Endodermal cell (in vitro differentiated cells): ENCODE results near the gene NBEAL1. TPM values are rescaled to one million over a fixed set of nuclear protein-coding genes. Genes with fewer than 3 reads are reported as not detected.
"Not testable (repeated sequence)": the region's sequence is repeated elsewhere in the genome, so short reads cannot be mapped to it uniquely, and the experiment has no call there.

Experiments
- DNase-seq: peaks from one replicate; pipeline ENCODE4 v3.0.0-alpha.2; 2017
- H3K27ac ChIP-seq: 2 replicates; pipeline ENCODE4 v1.5.1; 2013; ENCODE audit warnings: mild to moderate bottlenecking, low read depth, low read length, moderate library complexity
- H3K27me3 ChIP-seq: 2 replicates; pipeline ENCODE4 v1.6.1; 2013; ENCODE audit warnings: mild to moderate bottlenecking, low read length, moderate library complexity; ENCODE audit not compliant: insufficient read depth, control insufficient read depth, poor library complexity, severe bottlenecking
- H3K36me3 ChIP-seq: 2 replicates; pipeline ENCODE4 v1.7.0; 2013; ENCODE audit warnings: mild to moderate bottlenecking, low read length, moderate library complexity; ENCODE audit not compliant: control insufficient read depth, insufficient read depth
- H3K4me1 ChIP-seq: one replicate; pipeline ENCODE4 v1.7.0; 2013; ENCODE audit warnings: low read length; ENCODE audit not compliant: control insufficient read depth, insufficient read depth
- H3K4me3 ChIP-seq: 2 replicates; pipeline ENCODE4 v1.5.1; 2013; ENCODE audit warnings: mild to moderate bottlenecking, low read length, moderate library complexity
- H3K9ac ChIP-seq: 2 replicates; pipeline ENCODE4 v1.6.1; 2013; ENCODE audit warnings: mild to moderate bottlenecking, low read length, moderate library complexity; ENCODE audit not compliant: poor library complexity, severe bottlenecking; ENCODE audit errors: extremely low read depth
- H3K9me3 ChIP-seq: 2 replicates; pipeline ENCODE4 v1.6.1; 2013; ENCODE audit warnings: mild to moderate bottlenecking, low read length, moderate library complexity; ENCODE audit not compliant: control insufficient read depth
- H3K27ac Mint-ChIP-seq: 2 replicates; pipeline ENCODE4 v1.8.0; 2020; ENCODE audit warnings: mixed read lengths
- H3K27me3 Mint-ChIP-seq: 2 replicates; pipeline ENCODE4 v1.8.0; 2021; ENCODE audit warnings: mild to moderate bottlenecking, mixed read lengths; ENCODE audit not compliant: insufficient read depth
- H3K36me3 Mint-ChIP-seq: 2 replicates; pipeline ENCODE4 v1.8.0; 2020; ENCODE audit warnings: low read depth, mixed read lengths
- H3K4me1 Mint-ChIP-seq: 2 replicates; pipeline ENCODE4 v1.8.0; 2020; ENCODE audit warnings: mixed read lengths
- H3K4me3 Mint-ChIP-seq: 2 replicates; pipeline ENCODE4 v1.8.0; 2020; ENCODE audit warnings: mild to moderate bottlenecking, moderate library complexity, mixed read lengths
- H3K9me3 Mint-ChIP-seq: 2 replicates; pipeline ENCODE4 v1.8.0; 2020; ENCODE audit warnings: mild to moderate bottlenecking, mixed read lengths
- WGBS, 2 experiments: methylation state at CpG; one replicate each; pipeline versions ENCODE4 v1.1.5 to v1.1.7; 2013; ENCODE audit warnings: missing lambda C conversion rate in 2 of 2, mixed read lengths in 1 of 2; ENCODE audit not compliant: insufficient coverage in 1 of 2, insufficient read length in 1 of 2; 5-methylcytosine and 5-hydroxymethylcytosine counted together
- total RNA-seq, 2 donors: library from RNA; stranded (reverse); fragmentation: NEBNext Ultra II Directional in 1 of 2; extraction: Animal tissue kit (Norgen Biotek cat#: 25700) in 1 of 2; gene quantifications; 2 replicates in 1 of 2; 3 replicates in 1 of 2; pipeline ENCODE4 v1.2.1, GENCODE V29; 2021
- TF ChIP-seq, protein P1 (sequence below): fragments of 200-600 bp; sonication (generic); conservative IDR thresholded peaks from 2 replicates; pipeline ENCODE4 v1.5.0; 2021; ENCODE audit warnings: antibody characterized with exemption, mild to moderate bottlenecking

NBEAL1 gene
- total RNA-seq, 2 donors from 2014 or later = 18.2 to 20.1 TPM

- no peaks in the 10 kb centered on the region for H3K4me1 Mint-ChIP-seq
- H3K27ac ChIP-seq = no peak overlapping the region
- TF ChIP-seq, protein P1, sequence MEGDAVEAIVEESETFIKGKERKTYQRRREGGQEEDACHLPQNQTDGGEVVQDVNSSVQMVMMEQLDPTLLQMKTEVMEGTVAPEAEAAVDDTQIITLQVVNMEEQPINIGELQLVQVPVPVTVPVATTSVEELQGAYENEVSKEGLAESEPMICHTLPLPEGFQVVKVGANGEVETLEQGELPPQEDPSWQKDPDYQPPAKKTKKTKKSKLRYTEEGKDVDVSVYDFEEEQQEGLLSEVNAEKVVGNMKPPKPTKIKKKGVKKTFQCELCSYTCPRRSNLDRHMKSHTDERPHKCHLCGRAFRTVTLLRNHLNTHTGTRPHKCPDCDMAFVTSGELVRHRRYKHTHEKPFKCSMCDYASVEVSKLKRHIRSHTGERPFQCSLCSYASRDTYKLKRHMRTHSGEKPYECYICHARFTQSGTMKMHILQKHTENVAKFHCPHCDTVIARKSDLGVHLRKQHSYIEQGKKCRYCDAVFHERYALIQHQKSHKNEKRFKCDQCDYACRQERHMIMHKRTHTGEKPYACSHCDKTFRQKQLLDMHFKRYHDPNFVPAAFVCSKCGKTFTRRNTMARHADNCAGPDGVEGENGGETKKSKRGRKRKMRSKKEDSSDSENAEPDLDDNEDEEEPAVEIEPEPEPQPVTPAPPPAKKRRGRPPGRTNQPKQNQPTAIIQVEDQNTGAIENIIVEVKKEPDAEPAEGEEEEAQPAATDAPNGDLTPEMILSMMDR = no peak
- no peak overlapping the region for H3K4me3 Mint-ChIP-seq
- H3K36me3 ChIP-seq = peaks cover 41% of the 10 kb centered on the region
- no peak overlapping the region for H3K4me3 ChIP-seq
- no peaks in the 10 kb centered on the region for H3K4me1 ChIP-seq
- H3K9me3 ChIP-seq = no peaks in the 10 kb centered on the region
- no peaks in the 10 kb centered on the region for H3K27me3 Mint-ChIP-seq
- H3K27me3 ChIP-seq = no peaks in the 10 kb centered on the region
- H3K27ac Mint-ChIP-seq = no peak overlapping the region
- H3K36me3 Mint-ChIP-seq = peaks cover 56% of the 10 kb centered on the region
- DNase-seq = no peak
- WGBS, 2 experiments = 95 to 97% methylated on average over 13 of the region's 13 CpGs
- no peak overlapping the region for H3K9ac ChIP-seq
- peaks cover 2% of the 10 kb centered on the region for H3K9me3 Mint-ChIP-seq
Observed at GRCh38 chr2:203252818-203253217, 238.1 kb downstream of the NBEAL1 start.

DNA sequence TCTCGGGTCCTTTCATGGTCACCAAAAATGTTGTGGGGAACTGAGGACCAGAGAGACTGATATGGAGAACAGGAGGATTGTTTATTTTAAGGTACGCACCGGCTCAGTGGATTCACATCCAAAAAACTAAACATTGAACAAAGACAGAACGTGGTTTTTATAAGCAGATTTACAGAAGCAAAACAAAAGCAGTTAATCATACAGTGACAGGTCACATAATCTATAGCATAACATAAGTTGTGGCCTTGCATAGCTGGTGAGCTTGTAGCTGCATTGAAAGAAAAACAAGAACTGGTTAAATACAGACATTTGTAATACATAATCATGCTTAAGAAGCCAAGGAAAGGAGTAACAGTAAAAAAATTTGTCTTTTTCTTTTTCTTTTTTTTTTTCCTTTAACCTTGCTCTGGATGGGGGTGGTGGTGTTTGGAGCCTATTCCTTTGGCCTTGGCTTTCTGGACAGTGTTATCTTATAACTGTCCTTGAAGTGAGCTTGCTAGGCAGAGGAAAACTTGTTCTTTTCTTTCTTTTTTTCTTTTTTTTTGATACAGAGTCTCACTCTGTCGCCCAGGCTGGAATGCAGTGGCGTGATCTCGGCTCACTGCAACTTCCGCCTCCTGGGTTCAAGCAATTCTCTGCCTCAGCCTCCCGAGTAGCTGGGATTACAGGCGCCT is 238.9 kb downstream of the NBEAL1 start:
- peaks cover 39% of the 10 kb centered on the region for H3K36me3 ChIP-seq
- H3K4me3 ChIP-seq, H3K9ac ChIP-seq, H3K4me3 Mint-ChIP-seq, H3K27me3 ChIP-seq, H3K9me3 ChIP-seq, DNase-seq, H3K27ac ChIP-seq, H3K27ac Mint-ChIP-seq, H3K4me1 Mint-ChIP-seq, H3K9me3 Mint-ChIP-seq, H3K27me3 Mint-ChIP-seq, H3K4me1 ChIP-seq: not testable (repeated sequence)
- WGBS, 2 experiments = 90 to 93% methylated on average over 2 to 10 of the region's 10 CpGs
- peaks cover 55% of the 10 kb centered on the region for H3K36me3 Mint-ChIP-seq

DNA sequence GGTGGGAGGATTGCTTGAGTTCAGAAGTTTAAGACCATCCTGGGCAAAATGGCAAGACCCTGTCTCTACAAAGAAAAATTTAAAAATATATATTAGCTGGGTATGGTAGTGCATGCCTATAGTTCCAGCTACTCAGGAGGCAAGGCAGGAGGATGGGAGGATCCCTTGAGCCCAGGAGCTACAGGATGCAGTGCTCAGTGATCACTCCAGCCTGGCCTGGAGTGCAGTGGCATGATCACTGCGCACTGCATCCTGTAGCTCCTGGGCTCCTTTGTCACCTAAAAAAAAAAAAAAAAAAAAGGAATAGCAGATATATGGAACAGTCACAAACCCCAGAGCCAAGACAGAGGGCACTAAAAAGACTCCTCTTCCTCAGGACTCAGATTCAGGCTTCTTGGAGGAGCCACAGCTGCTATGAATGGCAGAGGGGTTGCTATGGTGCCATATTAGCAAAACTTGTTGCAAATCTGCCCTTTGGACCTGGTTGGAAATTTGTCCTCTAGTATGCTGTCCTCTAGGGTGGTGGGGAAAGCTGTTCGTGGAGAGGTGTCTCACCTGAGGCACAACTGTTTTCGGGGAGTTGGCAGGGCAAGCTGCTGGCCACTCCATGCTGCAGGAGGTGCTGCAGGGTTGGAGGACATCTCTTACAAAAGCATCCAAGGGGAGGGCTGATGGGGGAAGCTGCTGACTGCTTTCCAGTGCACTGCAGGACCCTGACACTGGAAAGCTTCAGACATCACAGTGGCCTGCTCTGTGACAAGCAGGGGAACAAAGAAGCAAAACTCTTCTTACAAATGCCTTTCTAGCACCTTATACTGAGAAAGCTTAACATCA is 246.9 kb downstream of the NBEAL1 start:
- H3K27me3 ChIP-seq = no peaks in the 10 kb centered on the region
- H3K27ac Mint-ChIP-seq = no peak overlapping the region
- H3K36me3 ChIP-seq = peaks cover 35% of the 10 kb centered on the region
- no peaks in the 10 kb centered on the region for H3K9me3 ChIP-seq
- H3K36me3 Mint-ChIP-seq = peaks cover 50% of the 10 kb centered on the region
- TF ChIP-seq, protein P1 = no peak
- no peaks in the 10 kb centered on the region for H3K4me1 ChIP-seq
- H3K27ac ChIP-seq = peak overlapping the region; percentile 10
- H3K4me3 ChIP-seq = no peak overlapping the region
- 93 to 100% methylated on average over 1 to 3 of the region's 3 CpGs for WGBS, 2 experiments
- H3K4me3 Mint-ChIP-seq = no peak overlapping the region
- H3K4me1 Mint-ChIP-seq = no peaks in the 10 kb centered on the region
- H3K9me3 Mint-ChIP-seq = no peaks in the 10 kb centered on the region
- H3K27me3 Mint-ChIP-seq = no peaks in the 10 kb centered on the region
- H3K9ac ChIP-seq = no peak overlapping the region
- DNase-seq = peak; percentile 48

Other genes with a start within 250 kb of the NBEAL1 start
- gene ICA1L, start 143.1 kb upstream of the NBEAL1 start, total RNA-seq = 10 to 100 TPM in 1 of 2 donors, 1 to 10 TPM in 1; 8.2 to 12.2 TPM
- gene WDR12, start 103.2 kb upstream of the NBEAL1 start, total RNA-seq = 100 to 1,000 TPM in 1 of 2 donors, 10 to 100 TPM in 1; 84.4 to 104 TPM
- gene CARF, start 102.6 kb upstream of the NBEAL1 start, total RNA-seq = 1 to 10 TPM; 7.4 to 9.7 TPM
- gene CYP20A1, start 224.1 kb downstream of the NBEAL1 start, total RNA-seq = 10 to 100 TPM; 22.9 to 27.8 TPM